Panc1 (cell line): Measurements from ENCODE around the gene SCGB1D4. TPM values are rescaled to one million over a fixed set of nuclear protein-coding genes. Genes with fewer than 3 reads are reported as not detected.

ENCODE experiments used
- ATAC-seq: fragments of 200-7000 bp; cut with Tn5 transposase; 2 replicates; pipeline ENCODE4 v1.9.1; 2020; ENCODE audit warnings: mild to moderate bottlenecking, moderate library complexity
- BruUV-seq: library from RNA; stranded (reverse); fragments of 400-500 nt; replicated peaks from 2 replicates; lab custom pipeline; 2021; lab: Mats Ljungman, UMichigan
- CTCF ChIA-PET: fragments of 300-600 bp; sonication (Branson Sonifier 250); formaldehyde crosslinking; loops from one replicate; lab custom pipeline; 2022; ENCODE audit warnings: antibody characterized with exemption; lab: Charles Lee
- POLR2A ChIA-PET: fragments of 300-600 bp; sonication (Branson Sonifier 250); formaldehyde crosslinking; loops from one replicate; lab custom pipeline; 2022; ENCODE audit warnings: antibody characterized with exemption; lab: Charles Lee
- DNase-seq: peaks from one replicate; pipeline ENCODE4 v3.0.0-alpha.2; 2010; ENCODE audit warnings: low read depth, low spot score
- H3K27ac ChIP-seq: 2 replicates; pipeline ENCODE4 v1.5.1; 2011; ENCODE audit warnings: mild to moderate bottlenecking, low read length, inconsistent platforms
- H3K27me3 ChIP-seq: fragments of 200-500 bp; sonication (Bioruptor generic); 2 replicates; pipeline ENCODE4 v1.6.0; 2014; ENCODE audit warnings: low read length, inconsistent platforms; ENCODE audit not compliant: control insufficient read depth, insufficient read depth
- H3K36me3 ChIP-seq: fragments of 200-500 bp; sonication (Bioruptor generic); 2 replicates; pipeline ENCODE4 v1.5.1; 2014; ENCODE audit warnings: inconsistent platforms, mild to moderate bottlenecking, low read length, moderate library complexity; ENCODE audit not compliant: control insufficient read depth, insufficient read depth
- H3K4me1 ChIP-seq: 2 replicates; pipeline ENCODE4 v1.5.1; 2011; ENCODE audit warnings: inconsistent platforms, mild to moderate bottlenecking, low read length, moderate library complexity; ENCODE audit not compliant: control insufficient read depth, insufficient read depth
- H3K4me3 ChIP-seq, 2 experiments: 2 replicates each; pipeline ENCODE4 v1.5.1; 2011 to 2012; ENCODE audit warnings: low read depth in 2 of 2, low read length in 2 of 2, mild to moderate bottlenecking in 2 of 2, inconsistent platforms in 1 of 2, moderate library complexity in 1 of 2
- H3K9me3 ChIP-seq: fragments of 200-500 bp; sonication (Bioruptor generic); 2 replicates; pipeline ENCODE4 v1.5.1; 2014; ENCODE audit warnings: low read depth, mild to moderate bottlenecking, inconsistent platforms, low read length, moderate library complexity; ENCODE audit not compliant: control insufficient read depth, insufficient read depth
- POLR2AphosphoS5 ChIP-seq: IDR thresholded peaks from 2 replicates; pipeline ENCODE4 v1.6.1; 2012; ENCODE audit warnings: mild to moderate bottlenecking, low read depth, low read length, moderate library complexity
- SIN3A ChIP-seq: IDR thresholded peaks from 2 replicates; pipeline ENCODE4 v1.6.1; 2012; ENCODE audit warnings: low read depth, mild to moderate bottlenecking, low read length, moderate library complexity, borderline replicate concordance; ENCODE audit not compliant: insufficient read depth
- TCF7L2 ChIP-seq: IDR thresholded peaks from 2 replicates; pipeline ENCODE4 v1.6.1; 2011; ENCODE audit warnings: mild to moderate bottlenecking, low read depth, low read length, inconsistent platforms
- in situ Hi-C: cut with HindIII; loops from 2 replicates; pipeline ENCODE4 v1.10.0; 2016; ENCODE audit warnings: low sequenced_read_pairs, low pct_unique_long_range_greater_than_20kb
- intact Hi-C: fragments of 100-400 bp; cut with micrococcal nuclease; formaldehyde crosslinking; loops from one replicate; pipeline ENCODE4 v1.10.0; 2022; ENCODE audit not compliant: unreplicated experiment
- total RNA-seq: library from RNA; stranded (reverse); gene quantifications from one replicate; pipeline ENCODE4 v1.2.1, GENCODE V29; 2021; ENCODE audit not compliant: unreplicated experiment
- TF ChIP-seq, protein P1 (sequence below), 2 experiments: IDR thresholded peaks; 2 replicates each; pipeline ENCODE4 v1.6.1; 2011 to 2012; ENCODE audit warnings: low read depth in 2 of 2, control low read depth in 1 of 2, low read length in 1 of 2, mild to moderate bottlenecking in 1 of 2, moderate library complexity in 1 of 2; ENCODE audit not compliant: insufficient read depth in 1 of 2
- TF ChIP-seq, protein P2 (sequence below): fragments of 450-650 bp; IDR thresholded peaks from 2 replicates; pipeline ENCODE4 v1.5.1; 2017; ENCODE audit warnings: mild to moderate bottlenecking

Gene SCGB1D4
- total RNA-seq, 1 experiment from 2014 or later: not detected

DNA sequence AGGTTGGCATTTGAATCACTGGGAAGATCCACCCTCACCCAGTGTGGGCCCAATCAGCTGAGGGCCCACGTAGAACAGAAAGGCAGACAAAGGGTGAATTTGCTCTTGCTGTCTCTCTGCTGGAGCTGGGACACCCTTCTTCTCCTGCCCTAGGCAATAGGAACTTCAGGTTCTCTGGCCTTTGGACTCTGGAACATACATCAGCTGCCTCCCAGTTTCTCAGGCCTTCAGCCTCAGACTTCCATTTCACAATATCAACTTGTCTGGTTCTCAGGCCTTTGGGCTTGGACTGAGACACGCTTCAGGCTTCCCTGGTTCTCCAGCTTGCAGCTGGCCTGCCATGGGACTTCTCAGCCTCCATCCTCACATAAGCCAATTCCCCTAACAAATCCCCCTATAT is 23.6 kb upstream of the SCGB1D4 start:
- in situ Hi-C loops: no loop called here
- ATAC-seq: no peak
- DNase-seq: no peak
- no peak overlapping the region for H3K4me3 ChIP-seq
- no peak overlapping the region for H3K27ac ChIP-seq
- no TSS peak for BruUV-seq
- intact Hi-C loops: no loop called here
- H3K27me3 ChIP-seq: no peaks in the 10 kb centered on the region
- POLR2A ChIA-PET: interaction anchor here (0.6 kb wide), 1 partner anchor 210 kb away, joined by 6 read pairs; no protein-coding TSS in a partner anchor
- no peaks in the 10 kb centered on the region for H3K4me1 ChIP-seq
- CTCF ChIA-PET: interaction anchor here (1.1 kb wide), 1 partner anchor 18 kb away, joined by 5 read pairs; no protein-coding TSS in a partner anchor
- TF ChIP-seq, protein P1, sequence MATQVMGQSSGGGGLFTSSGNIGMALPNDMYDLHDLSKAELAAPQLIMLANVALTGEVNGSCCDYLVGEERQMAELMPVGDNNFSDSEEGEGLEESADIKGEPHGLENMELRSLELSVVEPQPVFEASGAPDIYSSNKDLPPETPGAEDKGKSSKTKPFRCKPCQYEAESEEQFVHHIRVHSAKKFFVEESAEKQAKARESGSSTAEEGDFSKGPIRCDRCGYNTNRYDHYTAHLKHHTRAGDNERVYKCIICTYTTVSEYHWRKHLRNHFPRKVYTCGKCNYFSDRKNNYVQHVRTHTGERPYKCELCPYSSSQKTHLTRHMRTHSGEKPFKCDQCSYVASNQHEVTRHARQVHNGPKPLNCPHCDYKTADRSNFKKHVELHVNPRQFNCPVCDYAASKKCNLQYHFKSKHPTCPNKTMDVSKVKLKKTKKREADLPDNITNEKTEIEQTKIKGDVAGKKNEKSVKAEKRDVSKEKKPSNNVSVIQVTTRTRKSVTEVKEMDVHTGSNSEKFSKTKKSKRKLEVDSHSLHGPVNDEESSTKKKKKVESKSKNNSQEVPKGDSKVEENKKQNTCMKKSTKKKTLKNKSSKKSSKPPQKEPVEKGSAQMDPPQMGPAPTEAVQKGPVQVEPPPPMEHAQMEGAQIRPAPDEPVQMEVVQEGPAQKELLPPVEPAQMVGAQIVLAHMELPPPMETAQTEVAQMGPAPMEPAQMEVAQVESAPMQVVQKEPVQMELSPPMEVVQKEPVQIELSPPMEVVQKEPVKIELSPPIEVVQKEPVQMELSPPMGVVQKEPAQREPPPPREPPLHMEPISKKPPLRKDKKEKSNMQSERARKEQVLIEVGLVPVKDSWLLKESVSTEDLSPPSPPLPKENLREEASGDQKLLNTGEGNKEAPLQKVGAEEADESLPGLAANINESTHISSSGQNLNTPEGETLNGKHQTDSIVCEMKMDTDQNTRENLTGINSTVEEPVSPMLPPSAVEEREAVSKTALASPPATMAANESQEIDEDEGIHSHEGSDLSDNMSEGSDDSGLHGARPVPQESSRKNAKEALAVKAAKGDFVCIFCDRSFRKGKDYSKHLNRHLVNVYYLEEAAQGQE (IDR thresholded peaks at IDR 0.05; ENCODE audit: insufficient read depth in 1 of 2, low read depth in 2 of 2, low read length in 1 of 2): no peak
- no peak for TF ChIP-seq TCF7L2
- no peak for TF ChIP-seq POLR2AphosphoS5
- no peak for TF ChIP-seq SIN3A
- TF ChIP-seq, protein P2, sequence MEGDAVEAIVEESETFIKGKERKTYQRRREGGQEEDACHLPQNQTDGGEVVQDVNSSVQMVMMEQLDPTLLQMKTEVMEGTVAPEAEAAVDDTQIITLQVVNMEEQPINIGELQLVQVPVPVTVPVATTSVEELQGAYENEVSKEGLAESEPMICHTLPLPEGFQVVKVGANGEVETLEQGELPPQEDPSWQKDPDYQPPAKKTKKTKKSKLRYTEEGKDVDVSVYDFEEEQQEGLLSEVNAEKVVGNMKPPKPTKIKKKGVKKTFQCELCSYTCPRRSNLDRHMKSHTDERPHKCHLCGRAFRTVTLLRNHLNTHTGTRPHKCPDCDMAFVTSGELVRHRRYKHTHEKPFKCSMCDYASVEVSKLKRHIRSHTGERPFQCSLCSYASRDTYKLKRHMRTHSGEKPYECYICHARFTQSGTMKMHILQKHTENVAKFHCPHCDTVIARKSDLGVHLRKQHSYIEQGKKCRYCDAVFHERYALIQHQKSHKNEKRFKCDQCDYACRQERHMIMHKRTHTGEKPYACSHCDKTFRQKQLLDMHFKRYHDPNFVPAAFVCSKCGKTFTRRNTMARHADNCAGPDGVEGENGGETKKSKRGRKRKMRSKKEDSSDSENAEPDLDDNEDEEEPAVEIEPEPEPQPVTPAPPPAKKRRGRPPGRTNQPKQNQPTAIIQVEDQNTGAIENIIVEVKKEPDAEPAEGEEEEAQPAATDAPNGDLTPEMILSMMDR: no peak
- H3K9me3 ChIP-seq: no peaks in the 10 kb centered on the region
- H3K36me3 ChIP-seq: no peaks in the 10 kb centered on the region

DNA sequence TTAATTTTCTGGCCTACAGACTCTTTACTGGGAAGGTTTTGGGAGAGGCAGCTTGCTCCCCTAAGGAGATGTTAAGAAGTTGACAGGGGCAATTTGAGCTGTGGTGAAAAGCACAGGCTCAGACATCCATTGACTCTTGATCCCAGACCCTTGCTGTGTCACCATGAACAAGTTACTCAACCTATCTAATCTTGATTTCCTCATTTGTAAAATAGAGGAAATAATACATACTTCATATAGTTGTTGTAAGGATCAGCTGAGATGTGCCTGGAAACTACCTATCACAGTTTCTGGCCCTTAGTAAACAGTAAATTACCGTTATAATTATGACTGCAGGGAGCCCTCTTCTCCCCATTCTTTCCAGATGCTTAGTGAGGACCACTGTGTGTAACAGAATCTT is 16.6 kb upstream of the SCGB1D4 start:
- DNase-seq (no peak), ATAC-seq (no peak)
- H3K9me3 ChIP-seq: no peaks in the 10 kb centered on the region
- no peak overlapping the region for H3K4me3 ChIP-seq
- H3K4me1 ChIP-seq: no peaks in the 10 kb centered on the region
- H3K27me3 ChIP-seq: 0 out of 2 replicates have a peak, but pooled peaks cover 2% of the 10 kb centered on the region
- in situ Hi-C loops (no loop called here), intact Hi-C loops (no loop called here)
- H3K36me3 ChIP-seq: no peaks in the 10 kb centered on the region
- ChIA-PET CTCF (no interaction called here), POLR2A (no interaction called here)
- H3K27ac ChIP-seq: no peak overlapping the region
- no peak for TF ChIP-seq TCF7L2
- TF ChIP-seq POLR2AphosphoS5: no peak
- TF ChIP-seq, protein P1 (IDR thresholded peaks at IDR 0.05; ENCODE audit: insufficient read depth in 1 of 2, low read depth in 2 of 2, low read length in 1 of 2): no peak
- TF ChIP-seq, protein P2: no peak
- TF ChIP-seq SIN3A: no peak
- no TSS peak for BruUV-seq
